Measurements from ENCODE around the gene PEX14. TPM values are rescaled to one million over a fixed set of nuclear protein-coding genes. Genes with fewer than 3 reads are reported as not detected.

Gene PEX14
- total and polyA plus RNA-seq, 8 donors = 17.3 to 22.9 (median 20.7) TPM

- DNase-seq (no peak), ATAC-seq (no peak)
- no peak for TF ChIP-seq CTCF (IDR thresholded peaks at IDR 0.05)
- H3K9me3 ChIP-seq = no peaks in the 10 kb centered on the region
- intact Hi-C loops (cut with DNase I) = no loop called here
- no peak overlapping the region for H3K27ac ChIP-seq
- H3K27me3 ChIP-seq = no peaks in the 10 kb centered on the region
- H3K4me1 ChIP-seq = no peaks in the 10 kb centered on the region
- peaks cover 0 to 34% of the 10 kb centered on the region in 2 donors for H3K36me3 ChIP-seq
- H3K4me3 ChIP-seq = no peak overlapping the region
Observed at GRCh38 chr1:10617931-10618885, 143.5 kb downstream of the PEX14 start.

DNA sequence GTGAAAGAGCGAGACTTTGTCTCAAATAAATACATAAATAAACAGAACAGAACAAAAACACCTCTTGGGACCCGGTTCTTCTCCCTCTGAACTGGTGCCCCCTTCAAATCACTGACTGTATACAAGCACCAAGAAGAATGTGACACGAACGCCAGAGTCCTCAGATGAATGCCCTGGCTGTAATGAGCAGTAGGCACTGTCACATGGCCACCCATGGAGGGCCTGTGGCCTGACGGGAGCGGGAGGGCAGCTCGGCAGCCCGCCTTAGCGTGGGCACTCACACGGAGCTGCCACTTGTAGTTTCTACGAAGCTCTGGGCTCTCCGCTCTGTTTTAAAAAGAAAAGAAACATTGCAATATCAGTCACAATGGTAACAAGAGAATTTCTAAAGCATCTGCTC, 146.0 kb downstream of the PEX14 start:
- Histone ChIP-seq H3K36me3 (peaks cover 0 to 56% of the 10 kb centered on the region in 2 donors), H3K4me3 (no peak overlapping the region), H3K27me3 (no peaks in the 10 kb centered on the region), H3K9me3 (no peaks in the 10 kb centered on the region), H3K27ac (no peak overlapping the region), H3K4me1 (no peaks in the 10 kb centered on the region)
- ATAC-seq (no peak), DNase-seq (no peak)
- intact Hi-C loops (cut with DNase I) = no loop called here
- no peak for TF ChIP-seq CTCF (IDR thresholded peaks at IDR 0.05)

DNA sequence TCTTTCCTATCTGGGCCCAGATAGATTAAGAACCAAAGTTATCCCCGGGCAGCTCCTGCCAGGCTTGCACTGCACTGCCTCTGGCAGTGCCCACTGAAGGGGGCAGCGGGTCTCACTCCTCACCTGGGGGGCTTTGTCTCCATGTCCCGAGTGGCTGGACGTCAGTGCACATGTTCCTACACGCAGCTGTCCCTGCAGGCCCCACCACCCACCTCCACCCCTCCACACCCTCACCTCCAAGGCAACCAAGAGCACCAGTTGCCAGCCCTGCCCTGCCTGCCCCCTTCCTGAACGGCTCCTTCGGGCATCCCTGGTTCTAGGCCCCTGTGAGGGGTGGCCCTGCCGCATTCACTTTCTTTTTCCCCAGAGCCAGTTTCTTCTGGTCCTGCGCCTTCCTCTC, 147.2 kb downstream of the PEX14 start:
- Histone ChIP-seq H3K27ac (no peak overlapping the region), H3K4me1 (no peaks in the 10 kb centered on the region), H3K9me3 (no peaks in the 10 kb centered on the region), H3K36me3 (peaks cover 0 to 46% of the 10 kb centered on the region in 2 donors), H3K27me3 (no peaks in the 10 kb centered on the region), H3K4me3 (no peak overlapping the region)
- no peak for TF ChIP-seq CTCF (IDR thresholded peaks at IDR 0.05)
- ATAC-seq = no peak
- intact Hi-C loops (cut with DNase I) = no loop called here
- DNase-seq = no peak

GRCh38 chr1:10622910-10623685, 148.3 kb downstream of the PEX14 start:
- DNase-seq = no peak
- Histone ChIP-seq H3K4me1 (no peaks in the 10 kb centered on the region), H3K36me3 (peaks cover 0 to 48% of the 10 kb centered on the region in 2 donors)

More at GRCh38 chr1:10622910-10623685, 148.3 kb downstream of the PEX14 start:
- Histone ChIP-seq H3K27ac (no peak overlapping the region), H3K4me3 (no peak overlapping the region), H3K27me3 (no peaks in the 10 kb centered on the region), H3K9me3 (no peaks in the 10 kb centered on the region)
- ATAC-seq = no peak
- intact Hi-C loops (cut with DNase I) = no loop called here
- TF ChIP-seq CTCF (IDR thresholded peaks at IDR 0.05) = no peak
